ENCODE data around the gene TEDDM1. TPM values are rescaled to one million over a fixed set of nuclear protein-coding genes. Genes with fewer than 3 reads are reported as not detected.

The TEDDM1 gene
- polyA plus RNA-seq, 1 experiment, result not detected

GRCh38 chr1:182359645-182360044, 40.8 kb downstream of the TEDDM1 start:
- no peaks in the 10 kb centered on the region for H3K27me3 ChIP-seq (ENCODE audit: control insufficient read depth, insufficient read depth, low read length)
- DNase-seq (ENCODE audit: low read depth), result no peak
- ChIA-PET POLR2A (no interaction called here), CTCF (interaction anchor here (1.2 to 2.0 kb wide), 2 partner anchors 30 to 217 kb away, joined by 4 to 6 read pairs; no protein-coding TSS in a partner anchor)
- no peaks in the 10 kb centered on the region for H3K36me3 ChIP-seq (ENCODE audit: control insufficient read depth, insufficient read depth, low read length)
- no peak for TF ChIP-seq CTCF (IDR thresholded peaks at IDR 0.05; ENCODE audit: insufficient read depth, low read depth, low read length)
- no peak overlapping the region for H3K4me3 ChIP-seq (ENCODE audit: low read depth, low read length)

GRCh38 chr1:182357913-182358312, 42.6 kb downstream of the TEDDM1 start:
- no peak for DNase-seq (ENCODE audit: low read depth)
- Histone ChIP-seq H3K4me3 (ENCODE audit: low read depth, low read length) (no peak overlapping the region), H3K36me3 (ENCODE audit: control insufficient read depth, insufficient read depth, low read length) (no peaks in the 10 kb centered on the region), H3K27me3 (ENCODE audit: control insufficient read depth, insufficient read depth, low read length) (no peaks in the 10 kb centered on the region)
- POLR2A ChIA-PET, result no interaction called here
- CTCF ChIA-PET, result no interaction called here
- TF ChIP-seq CTCF (IDR thresholded peaks at IDR 0.05; ENCODE audit: insufficient read depth, low read depth, low read length), result no peak

GRCh38 chr1:182357171-182357570, 43.3 kb downstream of the TEDDM1 start:
- CTCF ChIA-PET, result no interaction called here
- no peak for TF ChIP-seq CTCF (IDR thresholded peaks at IDR 0.05; ENCODE audit: insufficient read depth, low read depth, low read length)
- Histone ChIP-seq H3K36me3 (ENCODE audit: control insufficient read depth, insufficient read depth, low read length) (no peaks in the 10 kb centered on the region), H3K27me3 (ENCODE audit: control insufficient read depth, insufficient read depth, low read length) (no peaks in the 10 kb centered on the region), H3K4me3 (ENCODE audit: low read depth, low read length) (no peak overlapping the region)
- no peak for DNase-seq (ENCODE audit: low read depth)
- POLR2A ChIA-PET, result no interaction called here

GRCh38 chr1:182355723-182356098, 44.8 kb downstream of the TEDDM1 start:
- ChIA-PET POLR2A (no interaction called here), CTCF (no interaction called here)
- DNase-seq (ENCODE audit: low read depth), result no peak
- H3K4me3 ChIP-seq (ENCODE audit: low read depth, low read length), result no peak overlapping the region
- H3K27me3 ChIP-seq (ENCODE audit: control insufficient read depth, insufficient read depth, low read length), result no peaks in the 10 kb centered on the region
- no peak for TF ChIP-seq CTCF (IDR thresholded peaks at IDR 0.05; ENCODE audit: insufficient read depth, low read depth, low read length)
- no peaks in the 10 kb centered on the region for H3K36me3 ChIP-seq (ENCODE audit: control insufficient read depth, insufficient read depth, low read length)

GRCh38 chr1:182351790-182352364, 48.6 kb downstream of the TEDDM1 start:
- TF ChIP-seq CTCF (IDR thresholded peaks at IDR 0.05; ENCODE audit: insufficient read depth, low read depth, low read length), result no peak
- CTCF ChIA-PET, result no interaction called here
- H3K27me3 ChIP-seq (ENCODE audit: control insufficient read depth, insufficient read depth, low read length), result no peaks in the 10 kb centered on the region
- no peak overlapping the region for H3K4me3 ChIP-seq (ENCODE audit: low read depth, low read length)
- POLR2A ChIA-PET, result no interaction called here
- DNase-seq (ENCODE audit: low read depth), result no peak
- H3K36me3 ChIP-seq (ENCODE audit: control insufficient read depth, insufficient read depth, low read length), result no peaks in the 10 kb centered on the region
